Ectodermal cell (in vitro differentiated cells): ENCODE data around the gene NFIB.

Source experiments
- H3K27ac ChIP-seq: 2 replicates; pipeline ENCODE4 v1.7.0; 2013; ENCODE audit warnings: mild to moderate bottlenecking, low read depth, low read length; ENCODE audit not compliant: insufficient read depth, poor library complexity, severe bottlenecking
- H3K27me3 ChIP-seq: 2 replicates; pipeline ENCODE4 v1.7.0; 2013; ENCODE audit warnings: mild to moderate bottlenecking, low read length; ENCODE audit not compliant: insufficient read depth, control insufficient read depth, poor library complexity, severe bottlenecking
- H3K36me3 ChIP-seq: one replicate; pipeline ENCODE4 v1.7.0; 2013; ENCODE audit warnings: low read length; ENCODE audit not compliant: control insufficient read depth, insufficient read depth
- H3K4me1 ChIP-seq: one replicate; pipeline ENCODE4 v1.7.0; 2013; ENCODE audit warnings: low read length; ENCODE audit not compliant: control insufficient read depth, insufficient read depth
- H3K4me3 ChIP-seq: 2 replicates; pipeline ENCODE4 v1.7.0; 2013; ENCODE audit warnings: low read depth, low read length, control low read depth; ENCODE audit not compliant: insufficient read depth
- H3K9me3 ChIP-seq: 2 replicates; pipeline ENCODE4 v1.7.0; 2013; ENCODE audit warnings: mild to moderate bottlenecking, low read length, moderate library complexity; ENCODE audit not compliant: control insufficient read depth
- WGBS, 2 experiments: methylation state at CpG; one replicate each; pipeline ENCODE4 v1.1.7; 2013; ENCODE audit warnings: missing lambda C conversion rate in 2 of 2; 5-methylcytosine and 5-hydroxymethylcytosine counted together

Gene NFIB

DNA sequence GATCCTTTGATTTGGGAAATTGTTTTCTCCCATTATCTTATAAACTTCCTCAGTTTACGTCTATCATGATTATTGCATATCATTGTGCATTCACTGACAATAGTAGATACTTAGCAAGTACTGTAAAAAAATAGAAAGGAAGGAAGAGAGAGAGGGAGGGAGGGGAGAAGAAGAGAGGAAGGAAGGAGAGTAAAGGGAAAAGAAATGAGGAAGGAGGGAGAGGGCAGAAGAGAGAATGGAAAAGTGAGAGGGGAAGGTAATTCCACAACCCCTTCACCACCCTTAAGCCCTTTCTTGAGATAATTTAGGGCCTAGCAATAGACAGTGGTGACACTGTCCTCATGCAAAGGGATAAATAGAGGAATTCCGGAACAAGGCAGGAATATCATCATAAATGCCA is 64.4 kb downstream of the NFIB start:
- H3K36me3 ChIP-seq: no peaks in the 10 kb centered on the region
- no peak overlapping the region for H3K4me3 ChIP-seq
- 77 to 95% methylated on average over 1 to 2 of the region's 2 CpGs for WGBS, 2 experiments
- no peak overlapping the region for H3K27ac ChIP-seq
- no peaks in the 10 kb centered on the region for H3K9me3 ChIP-seq
- no peaks in the 10 kb centered on the region for H3K27me3 ChIP-seq
- no peaks in the 10 kb centered on the region for H3K4me1 ChIP-seq

DNA sequence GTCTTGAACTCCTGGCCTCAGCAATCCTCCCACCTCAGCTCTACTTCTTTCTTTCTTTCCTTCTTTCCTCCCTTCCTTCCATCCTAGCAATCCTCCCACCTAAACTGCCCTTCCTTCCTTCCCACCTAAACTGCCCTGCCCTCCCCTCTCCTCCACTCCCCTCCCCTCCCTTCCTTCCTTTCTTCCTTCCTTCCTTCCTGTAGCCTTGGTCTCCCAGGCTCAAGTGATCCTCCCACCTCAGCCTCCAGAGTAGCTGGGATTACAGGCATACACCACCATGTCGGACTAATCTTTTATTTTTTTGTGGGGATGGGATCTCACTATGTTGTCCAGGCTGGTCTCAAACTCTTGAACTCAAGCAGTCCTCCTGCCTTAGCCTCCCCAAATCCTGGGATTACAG is 65.8 kb downstream of the NFIB start:
- no peaks in the 10 kb centered on the region for H3K9me3 ChIP-seq
- H3K4me3 ChIP-seq: no peak overlapping the region
- H3K4me1 ChIP-seq: no peaks in the 10 kb centered on the region
- no peaks in the 10 kb centered on the region for H3K36me3 ChIP-seq
- no peak overlapping the region for H3K27ac ChIP-seq
- WGBS, 2 experiments: 89 to 96% methylated on average over 1 of the region's 1 CpG
- H3K27me3 ChIP-seq: no peaks in the 10 kb centered on the region

DNA sequence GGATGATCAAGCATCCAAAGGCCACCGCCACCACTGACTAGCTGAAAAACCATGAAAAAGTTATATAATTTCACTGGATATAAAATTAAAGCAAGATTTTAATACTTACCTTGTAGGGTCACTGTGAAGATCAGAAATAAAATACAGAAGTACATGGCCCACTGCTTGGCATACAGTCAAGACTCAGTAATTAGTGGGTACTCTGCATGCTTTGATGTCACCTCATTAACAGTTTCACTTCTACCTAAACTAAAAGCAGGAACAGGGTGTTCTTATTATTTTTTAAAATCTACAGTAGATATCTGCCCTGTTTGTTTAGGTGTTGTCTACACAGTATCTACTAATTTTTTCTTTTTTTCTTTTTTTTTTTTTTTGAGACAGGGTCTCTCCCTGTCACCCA is 66.4 kb downstream of the NFIB start:
- Histone ChIP-seq H3K4me1 (no peaks in the 10 kb centered on the region), H3K4me3 (no peak overlapping the region), H3K27me3 (no peaks in the 10 kb centered on the region), H3K27ac (no peak overlapping the region), H3K36me3 (no peaks in the 10 kb centered on the region), H3K9me3 (no peaks in the 10 kb centered on the region)
- 100% methylated on average over 1 of the region's 1 CpG; no CpG with 5 or more reads in 1 of the 2 experiments for WGBS, 2 experiments

DNA sequence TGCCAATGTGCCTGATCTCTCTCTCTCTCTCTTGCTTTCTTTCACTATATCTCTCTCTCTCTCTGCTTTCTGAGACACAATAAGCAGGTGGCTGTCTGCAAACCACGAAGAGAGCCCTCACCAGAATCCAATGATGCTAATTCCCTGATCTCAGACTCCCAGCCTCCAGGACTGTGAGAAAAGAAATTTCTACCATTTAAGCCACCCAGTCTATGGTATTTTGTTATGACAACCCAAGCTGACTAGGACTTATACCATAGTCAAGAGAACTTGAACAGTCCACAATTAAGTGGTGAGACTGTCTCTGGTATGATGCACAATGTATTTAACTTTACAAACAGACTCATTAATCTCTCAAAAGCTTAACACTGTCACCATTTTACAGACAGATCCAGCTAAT is 67.0 kb downstream of the NFIB start:
- Histone ChIP-seq H3K4me3 (no peak overlapping the region), H3K36me3 (no peaks in the 10 kb centered on the region), H3K4me1 (no peaks in the 10 kb centered on the region), H3K27me3 (no peaks in the 10 kb centered on the region), H3K9me3 (no peaks in the 10 kb centered on the region), H3K27ac (no peak overlapping the region)
- 90 to 93% methylated on average over 1 of the region's 1 CpG for WGBS, 2 experiments

DNA sequence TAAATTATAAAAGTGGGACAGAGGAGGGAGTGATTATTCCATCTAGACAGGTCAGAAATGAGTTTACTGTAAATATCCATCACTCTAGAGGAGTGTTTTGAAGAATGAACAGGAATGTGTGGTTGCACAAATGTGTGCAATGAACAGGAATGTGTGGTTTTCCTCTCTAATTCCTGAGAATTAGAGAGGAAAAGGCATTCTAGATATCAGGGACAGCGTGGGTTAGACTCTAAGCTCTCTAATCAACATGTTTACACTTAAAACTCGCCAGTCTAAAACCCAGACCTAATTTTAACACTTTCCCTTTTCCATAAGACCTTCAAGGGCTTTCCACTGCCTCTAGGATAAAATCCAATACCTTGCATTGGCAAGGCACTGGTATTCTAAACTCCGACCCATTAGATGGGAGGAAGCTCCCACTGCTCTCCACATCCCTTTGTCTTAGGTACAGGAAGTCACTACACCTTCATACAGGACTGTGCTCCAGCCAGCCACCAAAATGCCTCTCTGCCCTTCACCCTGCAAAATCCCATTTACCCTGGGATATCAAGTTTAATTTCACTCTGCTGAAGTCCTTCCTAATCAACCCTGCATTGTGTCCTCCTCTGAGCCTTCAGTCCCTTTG is 67.9 kb downstream of the NFIB start:
- 95 to 97% methylated on average over 3 of the region's 3 CpGs for WGBS, 2 experiments
- Histone ChIP-seq H3K9me3 (no peaks in the 10 kb centered on the region), H3K4me3 (no peak overlapping the region), H3K27ac (no peak overlapping the region), H3K27me3 (no peaks in the 10 kb centered on the region), H3K36me3 (no peaks in the 10 kb centered on the region), H3K4me1 (no peaks in the 10 kb centered on the region)

DNA sequence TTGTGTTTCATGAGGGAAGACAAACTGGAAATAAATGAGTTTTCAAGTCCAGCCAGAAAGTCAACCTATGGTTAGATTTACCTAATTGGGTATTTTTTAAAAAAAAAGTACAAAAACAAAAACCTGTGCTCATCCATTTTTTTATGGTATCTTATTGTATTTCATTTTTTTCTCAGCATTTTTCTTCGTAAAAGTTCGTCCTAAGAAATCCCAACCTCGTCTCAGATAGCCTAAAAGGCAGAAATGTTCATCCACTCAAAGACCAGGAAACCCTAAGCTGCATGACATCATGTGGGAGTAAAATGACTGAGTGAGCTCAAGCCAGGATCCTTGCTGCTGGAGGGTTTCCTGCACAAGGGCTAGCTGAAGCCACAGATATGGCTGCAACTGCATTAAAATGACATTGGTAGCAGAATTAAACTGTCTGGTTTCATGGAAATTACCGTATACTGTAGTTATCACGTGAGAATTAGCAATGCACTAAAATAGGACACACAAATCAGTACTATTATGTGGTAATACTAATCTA is 70.4 kb downstream of the NFIB start:
- H3K27me3 ChIP-seq: no peaks in the 10 kb centered on the region
- no peaks in the 10 kb centered on the region for H3K9me3 ChIP-seq
- no peak overlapping the region for H3K27ac ChIP-seq
- H3K4me3 ChIP-seq: no peak overlapping the region
- WGBS, 2 experiments: 91 to 94% methylated on average over 4 to 5 of the region's 5 CpGs
- no peaks in the 10 kb centered on the region for H3K36me3 ChIP-seq
- no peaks in the 10 kb centered on the region for H3K4me1 ChIP-seq

DNA sequence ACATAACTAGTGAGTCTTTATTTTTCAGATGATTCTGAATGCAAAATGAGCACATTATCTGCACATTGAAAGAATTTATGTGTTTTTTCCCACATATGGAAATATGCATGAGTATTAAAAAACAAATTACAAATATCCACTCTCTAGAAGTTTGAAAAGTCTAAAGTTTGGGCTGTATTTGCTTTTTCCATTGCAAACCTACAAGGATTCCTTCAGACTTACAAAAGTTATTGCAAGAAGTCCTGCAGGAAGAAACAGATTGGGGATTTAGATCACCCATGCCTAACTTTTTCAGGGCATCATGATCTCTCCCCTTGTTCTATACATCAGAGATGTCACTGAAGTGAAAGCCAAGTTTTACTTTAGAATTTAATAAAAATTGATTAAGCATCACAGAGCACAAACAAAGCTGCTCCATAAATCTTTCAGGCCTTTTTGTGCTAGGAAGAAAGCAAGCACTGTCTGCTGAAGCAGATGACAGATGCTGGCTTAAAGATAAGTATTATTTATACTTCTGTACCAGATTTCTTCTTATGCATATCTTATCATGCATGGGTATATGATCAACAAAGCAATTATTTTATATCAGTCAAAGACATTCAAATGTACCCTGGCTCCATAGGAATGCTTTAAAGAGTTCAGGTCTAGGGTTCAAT is 71.7 kb downstream of the NFIB start:
- H3K4me1 ChIP-seq: no peaks in the 10 kb centered on the region
- H3K27ac ChIP-seq: no peak overlapping the region
- no peaks in the 10 kb centered on the region for H3K27me3 ChIP-seq
- no peak overlapping the region for H3K4me3 ChIP-seq
- no peaks in the 10 kb centered on the region for H3K36me3 ChIP-seq
- no peaks in the 10 kb centered on the region for H3K9me3 ChIP-seq

DNA sequence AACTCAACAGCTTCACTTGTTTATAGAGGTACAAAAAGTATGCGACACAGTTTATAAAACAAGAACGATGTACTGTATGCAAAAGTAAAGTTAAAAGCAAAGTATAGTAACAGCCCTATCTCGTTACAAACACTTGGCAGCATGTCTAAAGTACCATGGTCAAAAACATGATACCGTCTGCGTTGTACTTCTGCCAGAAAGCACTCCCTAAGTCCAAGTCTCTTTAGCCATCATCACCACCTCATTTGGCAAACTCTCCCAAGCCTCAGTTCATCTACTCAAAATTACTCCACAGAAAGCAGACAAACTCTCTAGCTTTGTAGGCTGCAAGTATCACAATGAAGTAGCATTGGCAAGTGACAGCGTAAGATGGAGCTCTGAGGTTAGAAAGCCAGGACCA is 73.4 kb downstream of the NFIB start:
- 91 to 92% methylated on average over 6 of the region's 6 CpGs for WGBS, 2 experiments
- Histone ChIP-seq H3K27ac (no peak overlapping the region), H3K4me3 (no peak overlapping the region), H3K9me3 (no peaks in the 10 kb centered on the region), H3K4me1 (no peaks in the 10 kb centered on the region), H3K36me3 (no peaks in the 10 kb centered on the region), H3K27me3 (no peaks in the 10 kb centered on the region)

DNA sequence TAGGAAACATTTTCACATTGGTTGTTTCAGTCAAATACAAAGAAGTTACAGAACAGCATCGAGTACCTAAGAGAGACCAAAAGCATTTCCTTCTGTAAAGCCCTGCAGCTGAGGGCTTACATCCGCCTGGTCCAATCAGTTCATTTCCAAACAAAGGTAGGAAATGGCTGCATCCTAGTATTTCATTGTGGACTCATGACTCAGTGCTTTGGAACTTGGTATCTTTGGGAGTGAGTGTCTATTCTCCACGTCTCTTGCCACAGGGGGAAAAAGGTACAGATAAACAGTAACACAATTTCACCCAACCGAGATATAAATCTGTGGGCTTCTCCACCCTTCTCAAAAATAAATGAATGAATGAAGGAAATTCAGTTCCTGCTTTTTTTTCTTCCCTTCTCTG is 75.4 kb downstream of the NFIB start:
- Histone ChIP-seq H3K9me3 (no peaks in the 10 kb centered on the region), H3K4me1 (no peaks in the 10 kb centered on the region), H3K4me3 (no peak overlapping the region), H3K27me3 (no peaks in the 10 kb centered on the region), H3K36me3 (no peaks in the 10 kb centered on the region), H3K27ac (no peak overlapping the region)
- 63 to 64% methylated on average over 3 of the region's 4 CpGs for WGBS, 2 experiments

DNA sequence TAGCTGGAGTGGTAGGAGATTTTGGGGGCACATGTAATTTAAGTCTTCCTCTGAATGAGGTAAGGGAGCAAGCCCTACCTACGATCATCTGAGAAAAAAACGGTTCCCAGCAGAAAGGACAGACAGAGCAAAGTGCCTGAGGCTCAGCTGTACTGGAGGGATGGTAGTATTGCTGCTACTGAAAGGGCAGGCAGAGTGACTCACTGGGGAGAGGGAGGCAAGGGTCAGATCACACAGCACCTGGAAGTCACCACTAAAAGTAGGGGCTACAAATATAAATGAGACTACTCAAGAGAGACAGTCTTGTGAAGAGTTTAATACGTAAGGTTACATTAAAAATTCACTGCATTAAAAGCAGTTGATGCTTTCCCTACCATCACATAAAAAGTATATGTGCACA is 75.9 kb downstream of the NFIB start:
- Histone ChIP-seq H3K36me3 (no peaks in the 10 kb centered on the region), H3K27me3 (no peaks in the 10 kb centered on the region), H3K9me3 (no peaks in the 10 kb centered on the region), H3K4me3 (no peak overlapping the region), H3K27ac (no peak overlapping the region), H3K4me1 (no peaks in the 10 kb centered on the region)
- 44 to 70% methylated on average over 2 to 3 of the region's 3 CpGs for WGBS, 2 experiments
